Chondrocyte (in vitro differentiated cells): Measurements from ENCODE around the gene LMBR1L. TPM values are rescaled to one million over a fixed set of nuclear protein-coding genes. Genes with fewer than 3 reads are reported as not detected.

ENCODE experiments used
- DNase-seq: peaks from one replicate; pipeline ENCODE4 v3.0.0; 2021; ENCODE audit warnings: mixed read lengths, low spot score
- H3K27ac Mint-ChIP-seq: one replicate; pipeline ENCODE4 v1.8.0; 2021; ENCODE audit warnings: mild to moderate bottlenecking, moderate library complexity, mixed read lengths; ENCODE audit not compliant: unreplicated experiment
- H3K27me3 Mint-ChIP-seq: 2 replicates; pipeline ENCODE4 v1.8.0; 2021; ENCODE audit warnings: low read depth, mixed read lengths
- H3K36me3 Mint-ChIP-seq: 2 replicates; pipeline ENCODE4 v1.8.0; 2021; ENCODE audit warnings: low read depth, mixed read lengths
- H3K4me1 Mint-ChIP-seq: 2 replicates; pipeline ENCODE4 v1.8.0; 2021; ENCODE audit warnings: low read depth, mild to moderate bottlenecking, mixed read lengths
- H3K4me3 Mint-ChIP-seq: one replicate; pipeline ENCODE4 v1.8.0; 2021; ENCODE audit warnings: mild to moderate bottlenecking, moderate library complexity, mixed read lengths; ENCODE audit not compliant: unreplicated experiment
- H3K9me3 Mint-ChIP-seq: 2 replicates; pipeline ENCODE4 v1.8.0; 2021; ENCODE audit warnings: low read depth, mixed read lengths
- total RNA-seq: library from RNA; stranded (reverse); gene quantifications from 3 replicates; pipeline ENCODE4 v1.2.1, GENCODE V29; 2021
- TF ChIP-seq, protein P1 (sequence below): fragments of 200-600 bp; sonication (generic); IDR thresholded peaks from 2 replicates; pipeline ENCODE4 v1.5.0; 2021; ENCODE audit warnings: antibody characterized with exemption, mild to moderate bottlenecking, moderate library complexity

LMBR1L gene
- total RNA-seq, 1 donor from 2014 or later = 46.9 TPM

DNA sequence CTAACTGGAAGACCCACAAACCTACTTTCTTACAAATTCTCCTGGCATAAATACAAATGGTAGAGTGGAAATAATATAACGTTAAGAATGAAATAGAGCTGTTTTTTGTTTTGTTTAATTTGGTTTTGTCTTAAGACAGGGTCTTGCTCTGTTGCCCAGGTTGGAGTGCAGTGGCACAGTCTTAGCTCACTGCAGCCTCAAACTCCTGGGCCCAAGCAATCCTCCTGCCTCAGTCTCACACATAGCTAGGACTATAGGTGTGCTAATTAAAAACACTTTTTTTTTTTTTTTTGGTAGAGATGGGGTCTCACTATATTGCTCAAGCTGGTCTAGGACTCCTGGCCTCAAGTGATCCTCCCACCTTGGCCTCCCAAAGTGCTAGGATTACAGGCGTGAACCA lies 11.9 kb downstream of the LMBR1L start:
- H3K27ac Mint-ChIP-seq = no peak overlapping the region
- no peak overlapping the region for H3K4me3 Mint-ChIP-seq
- no peaks in the 10 kb centered on the region for H3K9me3 Mint-ChIP-seq
- TF ChIP-seq, protein P1, sequence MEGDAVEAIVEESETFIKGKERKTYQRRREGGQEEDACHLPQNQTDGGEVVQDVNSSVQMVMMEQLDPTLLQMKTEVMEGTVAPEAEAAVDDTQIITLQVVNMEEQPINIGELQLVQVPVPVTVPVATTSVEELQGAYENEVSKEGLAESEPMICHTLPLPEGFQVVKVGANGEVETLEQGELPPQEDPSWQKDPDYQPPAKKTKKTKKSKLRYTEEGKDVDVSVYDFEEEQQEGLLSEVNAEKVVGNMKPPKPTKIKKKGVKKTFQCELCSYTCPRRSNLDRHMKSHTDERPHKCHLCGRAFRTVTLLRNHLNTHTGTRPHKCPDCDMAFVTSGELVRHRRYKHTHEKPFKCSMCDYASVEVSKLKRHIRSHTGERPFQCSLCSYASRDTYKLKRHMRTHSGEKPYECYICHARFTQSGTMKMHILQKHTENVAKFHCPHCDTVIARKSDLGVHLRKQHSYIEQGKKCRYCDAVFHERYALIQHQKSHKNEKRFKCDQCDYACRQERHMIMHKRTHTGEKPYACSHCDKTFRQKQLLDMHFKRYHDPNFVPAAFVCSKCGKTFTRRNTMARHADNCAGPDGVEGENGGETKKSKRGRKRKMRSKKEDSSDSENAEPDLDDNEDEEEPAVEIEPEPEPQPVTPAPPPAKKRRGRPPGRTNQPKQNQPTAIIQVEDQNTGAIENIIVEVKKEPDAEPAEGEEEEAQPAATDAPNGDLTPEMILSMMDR = no peak
- no peak for DNase-seq
- peaks cover 37% of the 10 kb centered on the region for H3K36me3 Mint-ChIP-seq
- peaks cover 11% of the 10 kb centered on the region for H3K4me1 Mint-ChIP-seq
- peaks cover 9% of the 10 kb centered on the region for H3K27me3 Mint-ChIP-seq

DNA sequence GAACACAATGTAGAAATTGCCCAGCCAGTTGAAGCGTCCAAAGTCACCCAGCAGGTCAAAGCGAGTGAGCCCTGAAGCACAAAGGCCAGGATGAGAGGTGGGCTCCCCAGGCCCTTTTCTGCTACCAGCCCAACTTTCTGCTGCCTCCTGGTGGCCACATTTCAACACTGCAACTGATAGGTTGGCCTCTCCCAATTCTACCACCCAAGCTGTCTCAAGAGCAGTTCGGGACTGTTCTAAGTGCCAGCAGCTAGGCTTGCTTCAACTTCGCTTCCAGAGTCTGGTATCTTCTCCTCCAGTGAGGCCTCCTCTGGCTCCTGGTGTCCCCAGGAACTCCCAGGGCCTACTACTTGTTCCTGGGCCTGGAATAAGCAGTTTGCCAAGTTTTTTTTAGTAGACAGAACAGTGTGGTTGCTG lies 12.6 kb downstream of the LMBR1L start:
- no peaks in the 10 kb centered on the region for H3K9me3 Mint-ChIP-seq
- H3K4me3 Mint-ChIP-seq = no peak overlapping the region
- peaks cover 34% of the 10 kb centered on the region for H3K36me3 Mint-ChIP-seq
- DNase-seq = no peak
- H3K4me1 Mint-ChIP-seq = peaks cover 12% of the 10 kb centered on the region
- no peak overlapping the region for H3K27ac Mint-ChIP-seq
- TF ChIP-seq, protein P1 = peak; percentile 82
- peaks cover 15% of the 10 kb centered on the region for H3K27me3 Mint-ChIP-seq

DNA sequence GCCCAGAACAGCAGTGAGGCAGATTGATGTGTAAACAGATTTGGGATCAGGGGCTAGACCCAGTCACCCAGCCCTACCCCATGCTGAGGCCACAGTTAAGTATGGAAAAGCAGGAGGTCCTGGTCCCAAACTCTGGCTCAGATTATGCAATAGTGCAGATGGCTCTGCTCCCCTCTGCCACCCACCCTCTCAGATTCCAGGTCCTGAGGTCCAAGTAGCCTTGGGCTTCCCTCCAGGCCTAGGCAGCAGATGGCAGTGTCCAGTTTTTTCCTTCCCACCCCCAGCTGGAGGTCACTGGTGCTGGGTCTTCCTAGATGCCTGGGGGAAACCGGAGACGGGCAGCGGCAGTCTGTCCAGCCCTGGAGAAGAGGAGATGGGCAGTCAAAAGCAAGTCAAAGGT lies 13.3 kb downstream of the LMBR1L start:
- TF ChIP-seq, protein P1 = no peak
- Mint-ChIP-seq H3K27ac (no peak overlapping the region), H3K27me3 (peaks cover 15% of the 10 kb centered on the region), H3K36me3 (peaks cover 34% of the 10 kb centered on the region), H3K4me1 (peaks cover 12% of the 10 kb centered on the region), H3K9me3 (no peaks in the 10 kb centered on the region), H3K4me3 (no peak overlapping the region)
- no peak for DNase-seq

DNA sequence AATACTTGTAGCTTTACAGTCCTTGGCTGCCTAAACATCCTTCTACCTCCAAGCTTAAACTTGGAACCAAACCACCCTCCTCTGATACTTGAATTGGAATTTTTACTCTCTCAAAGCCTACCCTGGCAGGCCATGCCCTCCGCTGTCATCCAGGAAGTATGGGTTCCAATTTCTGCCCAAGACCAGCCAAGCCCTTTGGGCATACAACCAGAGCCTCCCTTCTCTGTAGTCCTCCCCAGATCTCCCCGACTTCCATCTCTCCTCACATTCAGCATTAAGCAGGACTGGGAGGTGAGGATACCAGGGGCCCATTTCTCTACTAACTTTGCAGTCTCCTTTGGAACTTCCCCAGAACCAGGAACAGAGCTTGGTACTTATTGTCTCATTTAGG lies 15.7 kb downstream of the LMBR1L start:
- Mint-ChIP-seq H3K9me3 (no peaks in the 10 kb centered on the region), H3K4me3 (no peak overlapping the region), H3K36me3 (peaks cover 20% of the 10 kb centered on the region), H3K27ac (no peak overlapping the region), H3K4me1 (peaks cover 25% of the 10 kb centered on the region), H3K27me3 (peaks cover 24% of the 10 kb centered on the region)
- DNase-seq = no peak
- TF ChIP-seq, protein P1 = no peak

DNA sequence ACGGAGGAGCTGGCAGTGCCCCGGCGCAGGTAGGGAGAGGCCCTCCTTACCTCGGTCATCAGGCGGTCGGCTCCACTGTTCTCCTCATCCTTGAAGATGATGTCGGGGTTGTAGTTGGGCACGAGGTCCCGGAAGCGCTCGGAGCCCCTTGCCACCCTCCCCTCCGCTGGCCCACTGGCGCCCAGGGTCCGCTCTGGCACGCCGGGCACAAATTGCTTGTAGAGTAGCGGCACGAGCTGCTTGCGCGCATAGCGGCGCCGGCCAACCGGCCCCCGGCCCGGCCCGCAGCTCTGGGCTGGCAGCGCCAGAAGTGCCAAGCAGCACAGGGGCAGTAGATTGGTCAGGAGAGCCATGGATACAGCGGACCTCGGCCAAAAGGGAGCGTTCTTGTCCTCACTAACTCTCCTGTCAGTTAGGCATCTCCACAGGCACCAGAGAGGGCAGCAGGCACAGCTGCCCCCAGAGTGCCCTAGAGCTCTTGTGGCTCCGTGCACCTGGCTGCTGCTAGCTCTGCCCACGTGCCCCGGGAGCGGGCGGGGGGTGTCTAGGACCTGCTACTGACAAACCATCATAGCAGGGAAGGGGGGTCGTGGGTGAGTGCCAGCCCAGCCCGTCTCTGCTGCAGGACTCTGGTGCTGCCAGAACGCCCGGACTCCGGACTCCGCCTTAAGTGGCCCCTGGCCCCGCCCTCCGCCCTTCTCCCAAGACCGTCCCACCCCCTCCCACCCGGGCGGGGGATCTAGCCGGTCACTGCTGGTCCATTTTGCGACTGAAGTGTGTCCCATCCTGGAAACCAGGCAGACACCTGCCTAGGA lies 16.3 kb downstream of the LMBR1L start, which contains the start of gene DHH:
Gene DHH, minus strand, starts transcription at position 642 of the 815 bp plus-strand sequence. Its CDS starts 289 bp downstream, at position 353.
- Mint-ChIP-seq H3K4me3 (no peak within 1 kb of the TSS), H3K27me3 (peaks cover 26% of the 10 kb centered on the region), H3K9me3 (no peaks in the 10 kb centered on the region), H3K27ac (no peak within 1 kb of the TSS), H3K4me1 (peaks cover 28% of the 10 kb centered on the region), H3K36me3 (peaks cover 16% of the 10 kb centered on the region)
- no peak for DNase-seq
- TF ChIP-seq, protein P1 = no peak
